Measurements from ENCODE around the gene GPHN.

DNA sequence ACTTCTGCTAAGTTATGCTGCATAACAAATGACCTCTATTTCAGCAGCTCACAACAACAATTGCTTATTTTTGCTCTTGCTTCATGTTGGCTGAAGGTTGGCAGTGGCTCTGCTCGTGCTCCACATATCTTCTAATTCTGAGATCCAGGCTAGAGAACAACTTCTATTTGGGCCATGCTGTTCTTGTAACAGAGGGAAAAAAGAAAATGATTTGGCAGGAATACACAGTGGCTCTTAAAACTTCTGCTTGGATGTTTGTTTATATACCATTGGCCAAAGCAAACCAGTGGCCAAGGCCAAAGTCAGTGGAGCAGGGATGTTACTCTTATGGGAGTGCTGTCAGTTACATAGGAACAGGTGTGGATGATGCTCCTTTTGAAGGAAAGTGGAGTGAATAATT, 32.1 kb downstream of the GPHN start:
- TF ChIP-seq POLR2AphosphoS5 (IDR thresholded peaks at IDR 0.05): no peak
- TF ChIP-seq, protein P1, sequence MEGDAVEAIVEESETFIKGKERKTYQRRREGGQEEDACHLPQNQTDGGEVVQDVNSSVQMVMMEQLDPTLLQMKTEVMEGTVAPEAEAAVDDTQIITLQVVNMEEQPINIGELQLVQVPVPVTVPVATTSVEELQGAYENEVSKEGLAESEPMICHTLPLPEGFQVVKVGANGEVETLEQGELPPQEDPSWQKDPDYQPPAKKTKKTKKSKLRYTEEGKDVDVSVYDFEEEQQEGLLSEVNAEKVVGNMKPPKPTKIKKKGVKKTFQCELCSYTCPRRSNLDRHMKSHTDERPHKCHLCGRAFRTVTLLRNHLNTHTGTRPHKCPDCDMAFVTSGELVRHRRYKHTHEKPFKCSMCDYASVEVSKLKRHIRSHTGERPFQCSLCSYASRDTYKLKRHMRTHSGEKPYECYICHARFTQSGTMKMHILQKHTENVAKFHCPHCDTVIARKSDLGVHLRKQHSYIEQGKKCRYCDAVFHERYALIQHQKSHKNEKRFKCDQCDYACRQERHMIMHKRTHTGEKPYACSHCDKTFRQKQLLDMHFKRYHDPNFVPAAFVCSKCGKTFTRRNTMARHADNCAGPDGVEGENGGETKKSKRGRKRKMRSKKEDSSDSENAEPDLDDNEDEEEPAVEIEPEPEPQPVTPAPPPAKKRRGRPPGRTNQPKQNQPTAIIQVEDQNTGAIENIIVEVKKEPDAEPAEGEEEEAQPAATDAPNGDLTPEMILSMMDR (IDR thresholded peaks at IDR 0.05): no peak
- TF ChIP-seq EP300 (IDR thresholded peaks at IDR 0.05): no peak
